Ascending aorta (tissue), 2 donors: ENCODE results near the gene SLC25A39. TPM values are rescaled to one million over a fixed set of nuclear protein-coding genes. Genes with fewer than 3 reads are reported as not detected.

Source experiments
- DNase-seq, 2 donors: peaks; one replicate each; pipeline ENCODE4 v3.0.0-alpha.2; 2019; ENCODE audit warnings: low spot score in 2 of 2
- H3K27ac ChIP-seq, 2 donors: fragments of 200-600 bp; sonication (generic); one replicate each; pipeline ENCODE4 v1.5.1; 2016 to 2017; ENCODE audit warnings: mild to moderate bottlenecking in 1 of 2
- H3K27me3 ChIP-seq: fragments of 200-600 bp; sonication (generic); one replicate; pipeline ENCODE4 v1.5.1; 2017
- H3K36me3 ChIP-seq, 2 donors: fragments of 200-600 bp; sonication (generic); one replicate each; pipeline ENCODE4 v1.5.1; 2016
- H3K4me1 ChIP-seq, 2 donors: fragments of 200-600 bp; sonication (generic); one replicate each; pipeline ENCODE4 v1.5.1; 2016 to 2017; ENCODE audit warnings: mild to moderate bottlenecking in 1 of 2
- H3K4me3 ChIP-seq, 2 donors: fragments of 200-600 bp; sonication (generic); one replicate each; pipeline ENCODE4 v1.5.1; 2016 to 2017; ENCODE audit warnings: mild to moderate bottlenecking in 1 of 2
- H3K9me3 ChIP-seq, 2 donors: fragments of 200-600 bp; sonication (generic); one replicate each; pipeline ENCODE4 v1.5.1; 2016
- intact Hi-C: fragments of 100-400 bp; cut with DNase I; formaldehyde crosslinking; loops from one replicate; pipeline ENCODE4 v1.15.1; 2023
- total RNA-seq: library from RNA; depleted of rRNA; stranded (reverse); fragments of >200 nt; gene quantifications from one replicate; pipeline ENCODE4 v1.1.0, GENCODE V29; 2016
- TF ChIP-seq, protein P1 (sequence below), 3 experiments: fragments of 200-600 bp in 2 of 3; fragments of 450-650 bp in 1 of 3; sonication (generic) in 2 of 3; IDR thresholded peaks; one replicate each; pipeline ENCODE4 v1.5.1; 2016 to 2019; ENCODE audit warnings: antibody characterized with exemption in 3 of 3, mild to moderate bottlenecking in 1 of 3, moderate library complexity in 1 of 3

SLC25A39 gene
- total RNA-seq, 1 donor from 2014 or later = 182 TPM

DNA sequence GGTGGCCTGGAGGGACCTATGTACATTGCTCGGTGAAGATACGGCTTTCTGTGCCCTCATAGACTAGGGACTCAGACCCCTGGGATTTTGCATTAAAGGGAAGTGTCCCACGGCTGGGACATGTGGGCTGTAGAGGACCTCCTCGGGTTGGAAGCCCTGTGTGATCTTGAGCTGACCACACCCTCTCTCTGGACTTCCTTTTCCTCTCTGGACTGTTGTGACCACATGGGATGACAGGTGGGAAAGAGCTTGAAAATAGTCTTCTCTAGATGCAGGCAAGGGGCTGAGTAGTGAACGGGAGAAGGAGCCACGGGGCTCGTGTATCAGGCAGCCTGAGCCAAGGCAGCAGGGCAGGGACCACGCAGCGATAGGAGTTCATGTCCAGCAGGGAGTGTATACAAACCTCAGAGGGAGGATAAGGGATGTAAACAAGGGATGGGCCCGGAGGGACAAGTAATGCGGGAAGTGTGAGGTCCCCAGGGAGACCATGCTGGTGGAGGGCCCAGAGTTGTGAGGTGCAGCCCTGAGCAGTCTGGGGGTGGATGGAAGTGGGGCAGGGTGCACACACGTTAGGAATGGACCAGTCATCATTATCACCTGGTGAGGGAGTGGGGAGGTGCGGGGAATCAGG is 52.2 kb downstream of the SLC25A39 start:
- Histone ChIP-seq H3K27me3 (no peaks in the 10 kb centered on the region), H3K9me3 (no peaks in the 10 kb centered on the region), H3K4me1 (no peaks in the 10 kb centered on the region), H3K36me3 (no peaks in the 10 kb centered on the region), H3K4me3 (no peak overlapping the region), H3K27ac (no peak overlapping the region)
- TF ChIP-seq, protein P1, sequence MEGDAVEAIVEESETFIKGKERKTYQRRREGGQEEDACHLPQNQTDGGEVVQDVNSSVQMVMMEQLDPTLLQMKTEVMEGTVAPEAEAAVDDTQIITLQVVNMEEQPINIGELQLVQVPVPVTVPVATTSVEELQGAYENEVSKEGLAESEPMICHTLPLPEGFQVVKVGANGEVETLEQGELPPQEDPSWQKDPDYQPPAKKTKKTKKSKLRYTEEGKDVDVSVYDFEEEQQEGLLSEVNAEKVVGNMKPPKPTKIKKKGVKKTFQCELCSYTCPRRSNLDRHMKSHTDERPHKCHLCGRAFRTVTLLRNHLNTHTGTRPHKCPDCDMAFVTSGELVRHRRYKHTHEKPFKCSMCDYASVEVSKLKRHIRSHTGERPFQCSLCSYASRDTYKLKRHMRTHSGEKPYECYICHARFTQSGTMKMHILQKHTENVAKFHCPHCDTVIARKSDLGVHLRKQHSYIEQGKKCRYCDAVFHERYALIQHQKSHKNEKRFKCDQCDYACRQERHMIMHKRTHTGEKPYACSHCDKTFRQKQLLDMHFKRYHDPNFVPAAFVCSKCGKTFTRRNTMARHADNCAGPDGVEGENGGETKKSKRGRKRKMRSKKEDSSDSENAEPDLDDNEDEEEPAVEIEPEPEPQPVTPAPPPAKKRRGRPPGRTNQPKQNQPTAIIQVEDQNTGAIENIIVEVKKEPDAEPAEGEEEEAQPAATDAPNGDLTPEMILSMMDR (IDR thresholded peaks at IDR 0.05) = no peak
- DNase-seq = no peak
- intact Hi-C loops = no loop called here

Other genes starting within 250 kb of the SLC25A39 start
- gene HDAC5, start 201.2 kb downstream of the SLC25A39 start, total RNA-seq = 189 TPM
- gene HROB, start 182.9 kb downstream of the SLC25A39 start, total RNA-seq = not detected
- gene ASB16, start 154.1 kb downstream of the SLC25A39 start, total RNA-seq = not detected
- gene TMUB2, start 137.9 kb downstream of the SLC25A39 start, total RNA-seq = 27.9 TPM
- 62.8 TPM for gene ATXN7L3, start 124.9 kb downstream of the SLC25A39 start, total RNA-seq
- gene UBTF, start 105.1 kb downstream of the SLC25A39 start, total RNA-seq = 25.1 TPM
- gene SLC4A1, start 56.7 kb downstream of the SLC25A39 start, total RNA-seq = 2.4 TPM
- not detected for gene RUNDC3A, start 16.2 kb downstream of the SLC25A39 start, total RNA-seq
- 430 TPM for gene GRN, start 20.5 kb upstream of the SLC25A39 start, total RNA-seq
- gene FAM171A2, start 39.0 kb upstream of the SLC25A39 start, total RNA-seq = 1.7 TPM
- gene ITGA2B, start 64.8 kb upstream of the SLC25A39 start, total RNA-seq = not detected
- gene GPATCH8, start 178.6 kb upstream of the SLC25A39 start, total RNA-seq = 13.3 TPM
- gene FZD2, start 232.7 kb upstream of the SLC25A39 start, total RNA-seq = 32.7 TPM